Central memory CD4-positive, alpha-beta T cell (primary cell): ENCODE results near the gene GGA1.
"Not testable (repeated sequence)": the region's sequence is repeated elsewhere in the genome, so short reads cannot be mapped to it uniquely, and the experiment has no call there.

Source experiments
- DNase-seq: peaks from one replicate; pipeline ENCODE4 v3.0.0; 2022

GGA1 gene

DNA sequence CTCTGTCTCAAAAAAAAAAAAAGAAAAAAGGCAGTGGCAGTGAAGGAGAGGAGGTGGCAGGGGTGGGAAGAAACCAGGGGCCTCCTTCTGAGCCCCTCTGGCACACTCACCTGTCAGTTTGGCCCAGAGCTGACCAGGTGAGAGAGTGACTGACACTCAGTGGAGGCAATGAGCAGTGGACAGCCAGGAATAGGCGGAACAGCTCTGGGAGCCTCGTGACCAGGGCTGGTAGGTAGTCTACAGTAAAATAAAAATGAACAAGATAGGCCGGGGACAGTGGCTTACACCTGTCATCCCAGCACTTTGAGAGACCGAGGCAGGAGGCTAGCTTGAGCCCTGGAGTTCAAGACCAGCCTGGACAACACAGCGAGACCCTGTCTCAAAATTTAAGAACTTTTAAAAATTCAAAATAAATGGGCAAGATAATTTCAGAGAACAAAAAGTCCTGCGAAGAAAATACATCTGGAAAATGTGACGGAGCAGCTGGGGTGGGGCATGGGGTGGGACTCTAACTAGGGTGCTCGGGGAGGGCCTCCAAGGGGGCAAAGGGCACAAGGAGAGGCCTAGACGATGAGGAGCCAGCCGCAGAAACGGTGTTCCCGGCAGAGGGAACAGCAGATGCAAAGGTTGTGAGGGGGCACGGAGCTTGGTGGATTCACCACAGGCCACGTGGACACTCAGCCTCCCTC lies 46.1 kb downstream of the GGA1 start:
- no peak for DNase-seq

DNA sequence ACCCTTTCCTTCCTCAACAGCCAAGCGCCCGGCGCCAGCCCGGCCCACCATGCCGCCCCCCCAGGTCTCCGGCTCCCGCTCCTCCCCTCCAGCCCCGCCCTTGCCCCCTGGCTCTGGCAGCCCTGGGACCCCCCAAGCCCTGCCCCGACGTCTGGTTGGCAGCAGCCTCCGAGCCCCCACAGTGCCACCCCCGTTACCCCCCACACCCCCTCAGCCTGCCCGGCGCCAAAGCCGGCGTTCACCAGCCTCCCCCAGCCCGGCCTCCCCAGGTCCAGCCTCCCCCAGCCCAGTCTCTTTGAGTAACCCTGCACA lies 46.6 kb downstream of the GGA1 start:
- DNase-seq, result no peak

- not testable (repeated sequence) for DNase-seq
Measured at GRCh38 chr22:37656583-37656982, 47.9 kb downstream of the GGA1 start.

DNA sequence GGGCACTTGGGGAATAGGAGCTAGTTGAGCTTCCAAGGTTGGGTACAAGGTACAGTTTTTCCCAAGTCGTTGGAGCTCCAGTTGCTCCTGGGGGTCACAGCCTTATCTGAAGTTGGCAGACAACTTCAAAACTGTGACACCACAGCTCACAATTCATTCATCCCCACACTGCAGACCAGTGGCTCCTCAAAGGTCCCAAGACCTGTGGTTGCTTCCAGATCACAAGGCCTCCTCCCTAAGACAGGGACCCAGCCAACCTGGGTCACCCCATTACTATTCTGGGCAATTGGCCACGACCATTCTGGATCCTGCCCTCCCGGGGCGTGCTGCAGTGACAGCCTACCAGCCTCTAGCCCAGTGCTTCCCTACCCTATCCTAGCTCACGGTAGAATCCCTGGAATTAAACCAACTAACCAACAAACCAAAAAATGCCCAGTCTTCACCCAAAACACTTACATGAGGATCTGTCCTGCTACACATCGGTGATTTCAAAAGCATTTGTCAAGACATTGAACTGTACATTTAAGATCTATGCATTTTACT lies 49.0 kb downstream of the GGA1 start:
- no peak for DNase-seq

DNA sequence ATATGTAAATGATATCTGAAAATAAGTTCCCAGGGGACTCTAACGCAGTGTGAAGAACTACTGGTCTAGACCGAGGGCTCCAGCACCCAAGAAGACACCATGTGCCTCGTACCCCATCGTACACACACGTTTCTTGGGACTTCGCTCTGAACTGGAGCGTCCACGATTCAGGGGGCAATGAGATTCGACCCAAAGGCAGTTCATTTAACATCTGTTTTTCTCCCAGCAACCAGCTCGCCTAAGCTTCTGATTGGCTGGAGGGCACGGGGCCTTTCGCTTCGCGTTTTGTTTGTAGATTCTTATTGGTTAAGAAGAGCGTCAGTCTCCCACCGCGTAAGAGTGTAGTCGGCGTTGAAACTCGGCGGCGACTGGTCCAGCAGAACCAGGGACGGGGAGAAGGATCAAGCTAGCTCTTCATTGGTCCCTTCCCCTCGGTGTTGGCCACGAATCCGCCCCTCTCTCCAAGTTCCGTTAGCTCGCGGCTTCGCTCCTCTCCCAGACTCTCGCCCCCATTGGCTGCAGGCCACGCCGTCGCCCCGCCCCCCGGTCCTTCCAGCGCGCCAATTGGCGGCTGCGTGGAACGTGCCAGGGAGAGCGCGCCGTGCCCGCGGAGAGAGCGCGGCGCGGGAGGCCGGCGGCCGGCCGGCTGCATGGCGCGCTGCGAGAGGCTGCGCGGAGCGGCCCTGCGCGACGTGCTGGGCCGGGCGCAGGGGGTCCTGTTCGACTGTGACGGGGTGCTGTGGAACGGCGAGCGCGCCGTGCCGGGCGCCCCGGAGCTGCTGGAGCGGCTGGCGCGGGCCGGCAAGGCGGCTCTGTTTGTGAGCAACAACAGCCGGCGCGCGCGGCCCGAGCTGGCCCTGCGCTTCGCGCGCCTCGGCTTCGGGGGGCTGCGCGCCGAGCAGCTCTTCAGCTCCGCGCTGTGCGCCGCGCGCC lies 49.8 kb downstream of the GGA1 start, which contains the start of gene PDXP:
Gene PDXP (plus strand): TSS at position 591 of the 933 bp plus-strand sequence. CDS start 60 bp downstream, at position 651.
- DNase-seq, result peak; percentile 98

- no peak for DNase-seq
Measured at GRCh38 chr22:37659066-37659896, 50.6 kb downstream of the GGA1 start.

DNA sequence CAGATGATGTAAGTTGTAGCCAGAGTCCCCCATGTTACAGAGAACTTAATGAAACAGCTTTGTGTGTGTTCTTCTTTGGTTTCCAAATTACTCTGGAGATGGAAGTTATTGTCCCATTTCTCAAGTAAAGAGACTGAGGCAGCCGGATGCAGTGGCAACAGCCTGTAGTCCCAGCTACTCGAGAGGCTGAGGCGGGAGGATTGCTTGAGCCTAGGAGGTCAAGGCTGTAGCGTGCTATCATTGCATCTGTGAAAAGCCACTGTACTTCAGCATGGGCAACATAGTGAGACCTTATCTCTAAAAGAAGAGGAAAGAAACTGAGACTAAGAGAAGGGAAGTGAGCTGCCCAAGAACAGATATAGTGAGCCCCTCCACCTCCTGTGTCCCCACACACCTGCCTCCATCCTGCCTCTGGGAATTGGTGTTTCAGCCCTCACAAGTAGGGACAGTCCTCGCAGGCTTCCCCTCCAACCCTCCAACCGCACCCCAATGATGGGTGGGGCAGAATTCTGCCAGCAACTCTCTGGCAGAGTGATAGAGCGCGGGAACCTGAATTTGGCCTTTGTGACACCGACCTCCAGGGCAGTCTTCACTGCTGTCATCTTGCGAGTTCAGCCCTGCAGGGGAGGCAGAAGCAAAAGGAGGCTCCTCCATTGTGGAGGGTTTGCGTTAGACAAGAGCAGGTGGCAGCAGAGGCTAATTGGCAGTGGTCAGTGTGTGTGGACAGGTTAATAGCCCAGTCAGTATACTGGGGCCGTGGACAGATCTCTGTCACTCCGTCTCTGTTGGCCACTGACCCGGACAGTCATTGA lies 51.5 kb downstream of the GGA1 start:
- DNase-seq, result no peak

DNA sequence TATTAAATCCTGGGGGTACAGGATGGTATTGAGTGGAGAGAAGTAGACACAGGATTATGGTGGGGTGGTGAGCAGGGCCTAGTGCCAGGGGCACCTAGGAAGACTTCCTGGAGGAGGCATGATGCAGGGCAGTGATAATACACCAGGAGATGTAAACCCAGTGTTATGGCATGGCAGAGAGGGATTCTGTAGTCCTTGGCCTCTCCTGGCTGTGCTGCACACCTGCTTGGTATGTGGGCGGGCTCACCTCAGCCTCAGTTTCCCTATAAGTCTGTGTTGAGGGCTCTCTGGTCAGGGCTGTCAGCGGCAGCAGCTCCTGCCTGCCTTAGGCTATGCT lies 52.0 kb downstream of the GGA1 start:
- DNase-seq, result no peak

GRCh38 chr22:37661160-37661924 lies 52.7 kb downstream of the GGA1 start:
- DNase-seq, result no peak

GRCh38 chr22:37662039-37662438 lies 53.4 kb downstream of the GGA1 start:
- DNase-seq, result no peak

- no peak for DNase-seq
Measured at GRCh38 chr22:37663521-37664140, 55.0 kb downstream of the GGA1 start.

- no peak for DNase-seq
Measured at GRCh38 chr22:37664249-37665101, 55.8 kb downstream of the GGA1 start.

GRCh38 chr22:37665487-37665886 lies 56.9 kb downstream of the GGA1 start:
- no peak for DNase-seq

GRCh38 chr22:37669586-37669985 lies 61.0 kb downstream of the GGA1 start:
- DNase-seq, result no peak

GRCh38 chr22:37672206-37672919 lies 63.7 kb downstream of the GGA1 start:
- peak; percentile 31 for DNase-seq

DNA sequence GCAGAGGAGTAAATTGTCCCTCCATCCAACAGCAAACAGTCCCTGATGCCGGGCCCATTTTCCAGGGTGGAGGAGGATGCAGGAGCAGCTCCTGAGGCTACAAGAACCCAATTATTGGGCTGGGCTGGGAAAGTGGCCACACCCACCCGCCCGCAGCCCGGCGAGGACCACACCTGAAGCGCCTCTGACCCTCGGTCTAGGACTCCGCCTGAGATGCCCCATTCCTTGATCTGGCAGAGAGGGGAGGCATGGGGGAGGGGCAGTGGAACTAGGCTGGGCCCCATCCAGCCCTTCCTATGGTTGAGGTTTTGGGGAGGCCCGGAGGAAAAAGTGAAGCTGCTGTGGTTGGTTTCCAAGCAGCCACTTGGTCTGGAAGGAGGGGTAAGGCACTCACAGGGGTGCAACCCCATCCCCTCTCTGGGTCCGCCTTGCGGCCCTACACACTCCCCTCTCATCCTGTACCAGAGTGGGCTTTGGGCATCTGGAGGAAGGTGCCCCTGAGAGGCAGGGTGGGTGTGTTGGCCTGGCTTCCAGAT lies 64.4 kb downstream of the GGA1 start:
- no peak for DNase-seq

GRCh38 chr22:37674248-37674647 lies 65.6 kb downstream of the GGA1 start:
- DNase-seq, result no peak

- DNase-seq, result peak; percentile 66
Measured at GRCh38 chr22:37674951-37675929, 66.6 kb downstream of the GGA1 start, which contains the start of gene LGALS1. Gene LGALS1, plus strand, starts transcription at chr22:37675636. Its CDS starts 67 bp downstream, at chr22:37675703.
